Tibial nerve (tissue), 4 donors: Measurements from ENCODE around the gene ELF2. TPM values are rescaled to one million over a fixed set of nuclear protein-coding genes. Genes with fewer than 3 reads are reported as not detected.
"Not testable (repeated sequence)": the region's sequence is repeated elsewhere in the genome, so short reads cannot be mapped to it uniquely, and the experiment has no call there.

Experiments used
- DNase-seq, 2 donors: peaks; one replicate each; pipeline ENCODE4 v3.0.0-alpha.2; 2019; ENCODE audit warnings: low spot score in 2 of 2
- H3K27ac ChIP-seq, 4 donors: fragments of 200-600 bp; sonication (generic) in 3 of 4; one replicate each; pipeline ENCODE4 v1.5.1; 2017 to 2019; ENCODE audit warnings: mild to moderate bottlenecking in 1 of 4
- H3K27me3 ChIP-seq, 2 donors: fragments of 200-600 bp; sonication (generic) in 1 of 2; one replicate each; pipeline versions ENCODE4 v1.5.1 to v1.6.0; 2017 to 2019
- H3K36me3 ChIP-seq, 3 donors: fragments of 200-600 bp; sonication (generic); one replicate each; pipeline ENCODE4 v1.5.1; 2018 to 2019
- H3K4me1 ChIP-seq, 4 donors: fragments of 200-600 bp; sonication (generic) in 3 of 4; one replicate each; pipeline ENCODE4 v1.5.1; 2017 to 2019
- H3K4me3 ChIP-seq, 4 donors: fragments of 200-600 bp; sonication (generic) in 3 of 4; one replicate each; pipeline ENCODE4 v1.5.1; 2017 to 2019; ENCODE audit warnings: mild to moderate bottlenecking in 1 of 4, moderate library complexity in 1 of 4
- H3K9me3 ChIP-seq, 4 donors: fragments of 200-600 bp; sonication (generic) in 3 of 4; one replicate each; pipeline ENCODE4 v1.5.1; 2017 to 2019
- CTCF ChIP-seq, 5 experiments: fragments of 200-600 bp in 3 of 5; fragments of 450-650 bp in 2 of 5; sonication (generic) in 3 of 5; IDR thresholded peaks; one replicate each; pipeline ENCODE4 v1.5.1; 2016 to 2019; ENCODE audit warnings: antibody characterized with exemption in 5 of 5, mild to moderate bottlenecking in 3 of 5, moderate library complexity in 2 of 5
- EP300 ChIP-seq, 2 donors: sonication (generic); formaldehyde crosslinking; IDR thresholded peaks; one replicate each; pipeline ENCODE4 v1.6.1; 2017; ENCODE audit warnings: antibody characterized with exemption in 2 of 2, mild to moderate bottlenecking in 1 of 2
- POLR2A ChIP-seq, 2 donors: fragments of 450-650 bp; IDR thresholded peaks; one replicate each; pipeline ENCODE4 v1.6.1; 2017; ENCODE audit warnings: antibody characterized with exemption in 2 of 2, mild to moderate bottlenecking in 2 of 2, moderate library complexity in 2 of 2
- WGBS, 2 donors: methylation state at CpG; one replicate each; pipeline ENCODE4 v1.1.5; 2018; 5-methylcytosine and 5-hydroxymethylcytosine counted together
- total RNA-seq, 4 donors: library from RNA; depleted of rRNA; stranded (reverse); fragments of >200 nt; gene quantifications; one replicate each; pipeline ENCODE4 v1.1.0, GENCODE V29; 2016

Gene ELF2
- total RNA-seq, 4 donors from 2014 or later, result 47.1 to 62.8 (median 54.1) TPM

- H3K36me3 ChIP-seq, result peaks cover 0 to 19% (median 0%) of the 10 kb centered on the region in 3 donors
- TF ChIP-seq EP300 (IDR thresholded peaks at IDR 0.05) (no peak), POLR2A (IDR thresholded peaks at IDR 0.05) (no peak), CTCF (IDR thresholded peaks at IDR 0.05) (no peak)
- no peaks in the 10 kb centered on the region for H3K9me3 ChIP-seq
- no peaks in the 10 kb centered on the region for H3K4me1 ChIP-seq
- H3K4me3 ChIP-seq, result no peak overlapping the region
- H3K27ac ChIP-seq, result no peak overlapping the region
- WGBS, 2 donors, result 94 to 98% methylated on average over 2 of the region's 2 CpGs
- no peak for DNase-seq
- no peaks in the 10 kb centered on the region for H3K27me3 ChIP-seq
These were observed 53.1 kb downstream of the ELF2 start for GRCh38 chr4:139123910-139124309.

GRCh38 chr4:139118365-139118764 is 58.7 kb downstream of the ELF2 start:
- 90 to 91% methylated on average over 1 of the region's 1 CpG for WGBS, 2 donors
- no peaks in the 10 kb centered on the region for H3K4me1 ChIP-seq

GRCh38 chr4:139115226-139115625 is 61.8 kb downstream of the ELF2 start:
- Histone ChIP-seq H3K9me3 (no peaks in the 10 kb centered on the region), H3K27ac (no peak overlapping the region), H3K36me3 (peaks cover 0 to 37% (median 0%) of the 10 kb centered on the region in 3 donors), H3K27me3 (no peaks in the 10 kb centered on the region), H3K4me3 (no peak overlapping the region), H3K4me1 (no peaks in the 10 kb centered on the region)
- DNase-seq, result no peak
- WGBS, 2 donors, result 97 to 100% methylated on average over 18 to 41 of the region's 44 CpGs
- TF ChIP-seq CTCF (IDR thresholded peaks at IDR 0.05) (no peak), POLR2A (IDR thresholded peaks at IDR 0.05) (no peak), EP300 (IDR thresholded peaks at IDR 0.05) (no peak)

More at GRCh38 chr4:139118365-139118764, 58.7 kb downstream of the ELF2 start:
- no peak overlapping the region for H3K27ac ChIP-seq
- DNase-seq, result no peak
- TF ChIP-seq CTCF (IDR thresholded peaks at IDR 0.05) (no peak), EP300 (IDR thresholded peaks at IDR 0.05) (no peak), POLR2A (IDR thresholded peaks at IDR 0.05) (no peak)
- no peak overlapping the region for H3K4me3 ChIP-seq
- H3K9me3 ChIP-seq, result no peaks in the 10 kb centered on the region
- peaks cover 0 to 42% (median 0%) of the 10 kb centered on the region in 3 donors for H3K36me3 ChIP-seq
- no peaks in the 10 kb centered on the region for H3K27me3 ChIP-seq

GRCh38 chr4:139114795-139115194 is 62.2 kb downstream of the ELF2 start:
- not testable (repeated sequence) for H3K4me3 ChIP-seq, H3K4me1 ChIP-seq, H3K27me3 ChIP-seq, DNase-seq, H3K27ac ChIP-seq, H3K9me3 ChIP-seq
- WGBS, 2 donors, result 96 to 98% methylated on average over 15 to 18 of the region's 18 CpGs
- peaks cover 0 to 37% (median 0%) of the 10 kb centered on the region in 3 donors for H3K36me3 ChIP-seq

GRCh38 chr4:139112650-139113049 is 64.4 kb downstream of the ELF2 start:
- 94 to 95% methylated on average over 5 of the region's 5 CpGs for WGBS, 2 donors
- H3K27me3 ChIP-seq, result no peaks in the 10 kb centered on the region
- TF ChIP-seq CTCF (IDR thresholded peaks at IDR 0.05), result no peak
- no peak for TF ChIP-seq POLR2A (IDR thresholded peaks at IDR 0.05)
- TF ChIP-seq EP300 (IDR thresholded peaks at IDR 0.05), result no peak

More at GRCh38 chr4:139112650-139113049, 64.4 kb downstream of the ELF2 start:
- Histone ChIP-seq H3K36me3 (peaks cover 0 to 35% (median 0%) of the 10 kb centered on the region in 3 donors), H3K27ac (no peak overlapping the region), H3K4me3 (no peak overlapping the region), H3K4me1 (no peaks in the 10 kb centered on the region), H3K9me3 (no peaks in the 10 kb centered on the region)
- DNase-seq, result no peak
